DND-41 (cell line): ENCODE data around the gene BAHD1.

ENCODE experiments used
- ATAC-seq: fragments of 200-7000 bp; cut with Tn5 transposase; 3 replicates; pipeline ENCODE4 v1.9.1; 2021; ENCODE audit warnings: low read depth; ENCODE audit not compliant: insufficient read depth
- DNase-seq: peaks from one replicate; pipeline ENCODE4 v3.0.0-alpha.2; 2020
- H2AFZ ChIP-seq: 2 replicates; pipeline ENCODE4 v1.6.0; 2012; ENCODE audit warnings: low read depth, low read length
- H3K27ac ChIP-seq: 2 replicates; pipeline ENCODE4 v1.5.1; 2012; ENCODE audit warnings: low read length, inconsistent platforms
- H3K27me3 ChIP-seq: fragments of 200-600 bp; sonication (generic); 2 replicates; pipeline ENCODE4 v1.6.0; 2012; ENCODE audit warnings: low read length, mild to moderate bottlenecking, inconsistent platforms; ENCODE audit not compliant: insufficient read depth, poor library complexity
- H3K36me3 ChIP-seq: 2 replicates; pipeline ENCODE4 v1.5.1; 2012; ENCODE audit warnings: low read length, inconsistent platforms; ENCODE audit not compliant: insufficient read depth
- H3K4me1 ChIP-seq: 2 replicates; pipeline ENCODE4 v1.5.1; 2012; ENCODE audit warnings: mild to moderate bottlenecking, low read length; ENCODE audit not compliant: insufficient read depth
- H3K4me2 ChIP-seq: 2 replicates; pipeline ENCODE4 v1.6.0; 2012; ENCODE audit warnings: mild to moderate bottlenecking, moderate library complexity, low read length, inconsistent platforms; ENCODE audit not compliant: insufficient read depth
- H3K4me3 ChIP-seq, 2 experiments: fragments of 200-600 bp in 1 of 2; shearing (Covaris generic) in 1 of 2; 2 replicates each; pipeline ENCODE4 v1.5.1; 2012 to 2016; ENCODE audit warnings: inconsistent platforms in 2 of 2, low read length in 2 of 2, mild to moderate bottlenecking in 2 of 2, low read depth in 1 of 2, moderate library complexity in 1 of 2
- H3K79me2 ChIP-seq: 2 replicates; pipeline ENCODE4 v1.6.0; 2012; ENCODE audit warnings: low read length, inconsistent platforms; ENCODE audit not compliant: insufficient read depth
- H3K9ac ChIP-seq: 2 replicates; pipeline ENCODE4 v1.6.0; 2012; ENCODE audit warnings: low read depth, mild to moderate bottlenecking, inconsistent platforms, low read length, moderate library complexity
- H3K9me3 ChIP-seq: 2 replicates; pipeline ENCODE4 v1.5.1; 2012; ENCODE audit warnings: low read length, moderate library complexity, mild to moderate bottlenecking, inconsistent platforms; ENCODE audit not compliant: insufficient read depth, severe bottlenecking
- H4K20me1 ChIP-seq: 2 replicates; pipeline ENCODE4 v1.6.0; 2012; ENCODE audit warnings: low read length; ENCODE audit not compliant: insufficient read depth
- CTCF ChIP-seq: IDR thresholded peaks from 2 replicates; pipeline ENCODE4 v1.5.1; 2012; ENCODE audit warnings: borderline replicate concordance, low read length, moderate library complexity, mild to moderate bottlenecking; ENCODE audit not compliant: poor library complexity, severe bottlenecking; ENCODE audit errors: extremely low read depth
- EZH2 ChIP-seq: IDR thresholded peaks from 3 replicates; pipeline ENCODE4 v1.6.1; 2012; ENCODE audit warnings: borderline replicate concordance, low read depth, mild to moderate bottlenecking, moderate library complexity, low read length, inconsistent platforms; ENCODE audit not compliant: severe bottlenecking

Gene BAHD1

GRCh38 chr15:40438712-40439111, 2.0 kb upstream of the BAHD1 start:
- H3K27ac ChIP-seq: no peak overlapping the region
- H4K20me1 ChIP-seq: peaks cover 21% of the 10 kb centered on the region
- peaks cover 39% of the 10 kb centered on the region for H3K4me1 ChIP-seq
- ATAC-seq (no peak), DNase-seq (no peak)
- no peaks in the 10 kb centered on the region for H3K9me3 ChIP-seq
- peaks cover 26% of the 10 kb centered on the region for H3K79me2 ChIP-seq
- TF ChIP-seq CTCF: no peak
- no peak for TF ChIP-seq EZH2
- no peak overlapping the region for H3K4me3 ChIP-seq
- H3K36me3 ChIP-seq: no peaks in the 10 kb centered on the region
- H3K27me3 ChIP-seq: peaks cover 22% of the 10 kb centered on the region
- H2AFZ ChIP-seq: no peak overlapping the region
- no peak overlapping the region for H3K4me2 ChIP-seq
- H3K9ac ChIP-seq: no peak overlapping the region

GRCh38 chr15:40439461-40439959, 1.2 kb upstream of the BAHD1 start:
- peak overlapping the region; percentile 44; the same call in 1 of the 2 replicates for H3K27ac ChIP-seq
- peak overlapping the region; percentile 70 for H3K9ac ChIP-seq
- peaks cover 22% of the 10 kb centered on the region for H3K27me3 ChIP-seq

GRCh38 chr15:40439960-40440742, 602 bp upstream of the BAHD1 start:
- H3K9ac ChIP-seq: peak overlapping the region; percentile 70
- no peaks in the 10 kb centered on the region for H3K36me3 ChIP-seq
- H3K27ac ChIP-seq: peak overlapping the region; percentile 44; the same call in 1 of the 2 replicates
- peaks cover 40% of the 10 kb centered on the region for H3K79me2 ChIP-seq
- H3K4me1 ChIP-seq: peaks cover 43% of the 10 kb centered on the region
- peak overlapping the region; percentile 54 to 83 for H3K4me3 ChIP-seq
- H2AFZ ChIP-seq: peak overlapping the region; percentile 89
- no peaks in the 10 kb centered on the region for H3K9me3 ChIP-seq
- peaks cover 34% of the 10 kb centered on the region for H4K20me1 ChIP-seq
- peak overlapping the region; percentile 100 for H3K4me2 ChIP-seq
- peak; percentile 34 for DNase-seq
- TF ChIP-seq EZH2: no peak
- peak; percentile 8 for TF ChIP-seq CTCF
- ATAC-seq: 0 out of 3 replicates have a peak, but pooled peaks have one; percentile 9
- H3K27me3 ChIP-seq: peaks cover 22% of the 10 kb centered on the region

More at GRCh38 chr15:40439461-40439959, 1.2 kb upstream of the BAHD1 start:
- Histone ChIP-seq H3K9me3 (no peaks in the 10 kb centered on the region), H2AFZ (peak overlapping the region; percentile 89), H3K4me2 (peak overlapping the region; percentile 100), H3K36me3 (no peaks in the 10 kb centered on the region), H3K79me2 (peaks cover 34% of the 10 kb centered on the region), H3K4me1 (peaks cover 43% of the 10 kb centered on the region), H4K20me1 (peaks cover 29% of the 10 kb centered on the region), H3K4me3 (peak overlapping the region; percentile 54 to 83; a peak in 3 of 4 replicates)
- ATAC-seq (no peak), DNase-seq (no peak)
- no peak for TF ChIP-seq CTCF
- no peak for TF ChIP-seq EZH2
